ENCODE data around the gene TNNI3. TPM values are rescaled to one million over a fixed set of nuclear protein-coding genes. Genes with fewer than 3 reads are reported as not detected.

TNNI3 gene
- total and polyA plus RNA-seq, 2 of the 4 experiments (the other 2 are of a cell fraction), result not detected

DNA sequence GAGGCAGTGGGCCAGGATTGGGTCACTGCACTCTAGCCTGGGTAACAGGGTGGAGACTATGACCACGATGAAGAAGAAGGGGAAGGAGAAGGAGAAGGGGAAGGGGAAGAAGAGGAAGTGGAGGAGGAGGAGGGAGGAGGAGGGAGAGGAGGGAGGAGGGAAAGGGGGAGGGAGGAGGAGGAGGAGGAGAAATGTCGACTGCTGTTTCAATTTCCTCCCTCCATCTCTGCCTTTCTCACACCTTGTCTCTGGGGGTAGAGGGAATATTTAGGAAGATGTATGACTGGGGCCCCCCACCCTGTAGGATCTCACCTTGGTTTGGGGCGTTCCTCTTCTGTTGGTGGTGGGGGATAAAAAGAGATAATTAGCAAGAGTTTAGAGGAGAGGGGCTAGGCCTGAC lies 12.3 kb downstream of the TNNI3 start:
- Histone ChIP-seq H3K23ac (ENCODE audit: low read depth, low read length) (no peak overlapping the region), H4K20me1 (ENCODE audit: insufficient read depth, low read length) (no peaks in the 10 kb centered on the region), H2AK5ac (ENCODE audit: low read depth, low read length) (no peak overlapping the region), H3K9me1 (ENCODE audit: insufficient read depth, low read length) (no peaks in the 10 kb centered on the region), H3K4me2 (ENCODE audit: low read depth, low read length) (no peak overlapping the region), H3K79me1 (ENCODE audit: low read depth in 1 of 2, low read length in 2 of 2) (no peaks in the 10 kb centered on the region), H3K18ac (ENCODE audit: low read depth, low read length) (no peak overlapping the region), H3K36me3 (ENCODE audit: control insufficient read depth, insufficient read depth, low read length) (no peaks in the 10 kb centered on the region), H3K27me3 (ENCODE audit: control insufficient read depth, insufficient read depth, low read length) (peaks cover 47% of the 10 kb centered on the region), H3K14ac (replicated peaks; ENCODE audit: low read depth, low read length) (no peak overlapping the region), H3K4ac (ENCODE audit: low read depth, low read length) (no peak overlapping the region), H2BK15ac (ENCODE audit: low read depth, low read length) (no peak overlapping the region), H2BK5ac (ENCODE audit: low read depth, low read length, poor library complexity, severe bottlenecking) (no peak overlapping the region), H3K9ac (ENCODE audit: low read depth, low read length) (no peak overlapping the region), H2BK20ac (ENCODE audit: low read depth, low read length) (no peak overlapping the region), H3K9me3 (ENCODE audit: control insufficient read depth, insufficient read depth, low read length) (no peaks in the 10 kb centered on the region), H3K4me1 (ENCODE audit: control insufficient read depth, insufficient read depth, low read length) (peaks cover 1% of the 10 kb centered on the region; the same call in 1 of the 2 replicates), H3K56ac (ENCODE audit: extremely low read depth, insufficient read depth, low read length) (no peak overlapping the region), H4K8ac (ENCODE audit: low read depth in 2 of 2, low read length in 2 of 2) (no peak overlapping the region), H4K91ac (ENCODE audit: insufficient read depth, low read depth, low read length) (no peak overlapping the region), H2AK9ac (replicated peaks; ENCODE audit: low read depth, low read length, poor library complexity) (no peak overlapping the region), H3K4me3 (ENCODE audit: insufficient read depth, low read depth, low read length) (no peak overlapping the region), H2BK120ac (ENCODE audit: low read depth, low read length) (no peak overlapping the region), H4K5ac (ENCODE audit: low read depth, low read length) (no peak overlapping the region), H2AFZ (replicated peaks; ENCODE audit: low read length, poor library complexity) (no peak overlapping the region), H3K27ac (ENCODE audit: insufficient read depth, low read length) (no peak overlapping the region)
- no peak for ATAC-seq (ENCODE audit: low read depth)
- dilution Hi-C loops (cut with HindIII; ENCODE audit: low sequenced_read_pairs, unreplicated experiment), result no loop called here
- no peak for DNase-seq
- TF ChIP-seq, protein P1, sequence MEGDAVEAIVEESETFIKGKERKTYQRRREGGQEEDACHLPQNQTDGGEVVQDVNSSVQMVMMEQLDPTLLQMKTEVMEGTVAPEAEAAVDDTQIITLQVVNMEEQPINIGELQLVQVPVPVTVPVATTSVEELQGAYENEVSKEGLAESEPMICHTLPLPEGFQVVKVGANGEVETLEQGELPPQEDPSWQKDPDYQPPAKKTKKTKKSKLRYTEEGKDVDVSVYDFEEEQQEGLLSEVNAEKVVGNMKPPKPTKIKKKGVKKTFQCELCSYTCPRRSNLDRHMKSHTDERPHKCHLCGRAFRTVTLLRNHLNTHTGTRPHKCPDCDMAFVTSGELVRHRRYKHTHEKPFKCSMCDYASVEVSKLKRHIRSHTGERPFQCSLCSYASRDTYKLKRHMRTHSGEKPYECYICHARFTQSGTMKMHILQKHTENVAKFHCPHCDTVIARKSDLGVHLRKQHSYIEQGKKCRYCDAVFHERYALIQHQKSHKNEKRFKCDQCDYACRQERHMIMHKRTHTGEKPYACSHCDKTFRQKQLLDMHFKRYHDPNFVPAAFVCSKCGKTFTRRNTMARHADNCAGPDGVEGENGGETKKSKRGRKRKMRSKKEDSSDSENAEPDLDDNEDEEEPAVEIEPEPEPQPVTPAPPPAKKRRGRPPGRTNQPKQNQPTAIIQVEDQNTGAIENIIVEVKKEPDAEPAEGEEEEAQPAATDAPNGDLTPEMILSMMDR (conservative IDR thresholded peaks at IDR 0.05; ENCODE audit: low read depth, low read length), result no peak
- TF ChIP-seq RCOR1 (IDR thresholded peaks at IDR 0.05; ENCODE audit: insufficient replicate concordance, low read length) (no peak), NFE2L2 (IDR thresholded peaks at IDR 0.05; ENCODE audit: low read depth, low read length) (no peak), MAFK (IDR thresholded peaks at IDR 0.05; ENCODE audit: low read depth, low read length) (no peak), MAZ (IDR thresholded peaks at IDR 0.05; ENCODE audit: borderline replicate concordance, low read depth, low read length) (no peak), CHD1 (IDR thresholded peaks at IDR 0.05; ENCODE audit: low read depth, low read length) (no peak), MXI1 (IDR thresholded peaks at IDR 0.05; ENCODE audit: borderline replicate concordance, low read depth, low read length) (no peak), RAD21 (IDR thresholded peaks at IDR 0.05; ENCODE audit: low read length) (no peak), CEBPB (IDR thresholded peaks at IDR 0.05; ENCODE audit: low read depth, low read length) (no peak), BHLHE40 (IDR thresholded peaks at IDR 0.05; ENCODE audit: low read depth, low read length) (no peak), USF2 (IDR thresholded peaks at IDR 0.05; ENCODE audit: low read depth, low read length) (no peak), SMC3 (IDR thresholded peaks at IDR 0.05; ENCODE audit: low read depth, low read length) (no peak)
- TF ChIP-seq, protein P2, sequence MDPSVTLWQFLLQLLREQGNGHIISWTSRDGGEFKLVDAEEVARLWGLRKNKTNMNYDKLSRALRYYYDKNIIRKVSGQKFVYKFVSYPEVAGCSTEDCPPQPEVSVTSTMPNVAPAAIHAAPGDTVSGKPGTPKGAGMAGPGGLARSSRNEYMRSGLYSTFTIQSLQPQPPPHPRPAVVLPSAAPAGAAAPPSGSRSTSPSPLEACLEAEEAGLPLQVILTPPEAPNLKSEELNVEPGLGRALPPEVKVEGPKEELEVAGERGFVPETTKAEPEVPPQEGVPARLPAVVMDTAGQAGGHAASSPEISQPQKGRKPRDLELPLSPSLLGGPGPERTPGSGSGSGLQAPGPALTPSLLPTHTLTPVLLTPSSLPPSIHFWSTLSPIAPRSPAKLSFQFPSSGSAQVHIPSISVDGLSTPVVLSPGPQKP (IDR thresholded peaks at IDR 0.05; ENCODE audit: borderline replicate concordance, low read depth, low read length), result no peak
- ChIA-PET CTCF (no interaction called here), POLR2A (ENCODE audit: unreplicated experiment) (no interaction called here)
- no TSS peak for BruUV-seq (replicated peaks)
- in situ Hi-C loops (cut with MboI; ENCODE audit: low sequenced_read_pairs), result no loop called here
- intact Hi-C loops (cut with micrococcal nuclease), result loop anchor here (10.0 kb wide), 1 partner anchor 150 kb away; no protein-coding TSS in a partner anchor
- no CpG with 5 or more reads among the region's 3 CpGs for WGBS, 2 experiments (ENCODE audit: extremely low coverage in 2 of 2, insufficient read length in 1 of 2)
